ENCODE data around the gene C16orf92.

GRCh38 chr16:30053376-30054015 is 30.5 kb downstream of the C16orf92 start:
- TF ChIP-seq CTCF (IDR thresholded peaks at IDR 0.05; ENCODE audit: borderline replicate concordance, extremely low read depth, low read length, poor library complexity, severe bottlenecking) = no peak
- no peak for TF ChIP-seq EZH2 (IDR thresholded peaks at IDR 0.05; ENCODE audit: borderline replicate concordance, low read depth, low read length, severe bottlenecking)

Data from DND-41 (cell line).